RWPE2 (cell line): Measurements from ENCODE around the gene SPCS2.

Experiments
- ATAC-seq: fragments of 200-7000 bp; cut with Tn5 transposase; 3 replicates; pipeline ENCODE4 v1.9.1; 2021; ENCODE audit warnings: low read depth
- DNase-seq: peaks from one replicate; pipeline ENCODE4 v3.0.0-alpha.2; 2020; ENCODE audit warnings: low spot score
- H3K27ac ChIP-seq: fragments of 450-650 bp; 2 replicates; pipeline ENCODE4 v1.5.1; 2017; ENCODE audit warnings: mild to moderate bottlenecking; ENCODE audit not compliant: poor library complexity, severe bottlenecking
- H3K27me3 ChIP-seq: fragments of 250-450 bp; sonication (Bioruptor Pico); 2 replicates; pipeline ENCODE4 v1.5.1; 2021; ENCODE audit warnings: mild to moderate bottlenecking, moderate library complexity; ENCODE audit not compliant: insufficient read depth, poor library complexity, severe bottlenecking
- H3K36me3 ChIP-seq: fragments of 250-450 bp; sonication (Bioruptor Pico); 2 replicates; pipeline ENCODE4 v1.5.1; 2020; ENCODE audit warnings: low read depth, mild to moderate bottlenecking, moderate library complexity
- H3K4me1 ChIP-seq: fragments of 250-450 bp; sonication (Bioruptor Pico); 2 replicates; pipeline ENCODE4 v1.5.1; 2021; ENCODE audit warnings: mild to moderate bottlenecking, moderate library complexity; ENCODE audit not compliant: insufficient read depth, poor library complexity, severe bottlenecking
- H3K4me3 ChIP-seq: fragments of 250-450 bp; sonication (Bioruptor Pico); 2 replicates; pipeline ENCODE4 v1.5.1; 2021; ENCODE audit warnings: mild to moderate bottlenecking, moderate library complexity; ENCODE audit not compliant: severe bottlenecking
- H3K9me3 ChIP-seq: fragments of 250-450 bp; sonication (Bioruptor Pico); 2 replicates; pipeline ENCODE4 v1.5.1; 2021; ENCODE audit warnings: mild to moderate bottlenecking, moderate library complexity; ENCODE audit not compliant: severe bottlenecking
- CTCF ChIP-seq: fragments of 450-650 bp; IDR thresholded peaks from one replicate; pipeline ENCODE4 v1.5.1; 2017; ENCODE audit warnings: mild to moderate bottlenecking, moderate library complexity; ENCODE audit not compliant: poor library complexity, severe bottlenecking

Gene SPCS2

DNA sequence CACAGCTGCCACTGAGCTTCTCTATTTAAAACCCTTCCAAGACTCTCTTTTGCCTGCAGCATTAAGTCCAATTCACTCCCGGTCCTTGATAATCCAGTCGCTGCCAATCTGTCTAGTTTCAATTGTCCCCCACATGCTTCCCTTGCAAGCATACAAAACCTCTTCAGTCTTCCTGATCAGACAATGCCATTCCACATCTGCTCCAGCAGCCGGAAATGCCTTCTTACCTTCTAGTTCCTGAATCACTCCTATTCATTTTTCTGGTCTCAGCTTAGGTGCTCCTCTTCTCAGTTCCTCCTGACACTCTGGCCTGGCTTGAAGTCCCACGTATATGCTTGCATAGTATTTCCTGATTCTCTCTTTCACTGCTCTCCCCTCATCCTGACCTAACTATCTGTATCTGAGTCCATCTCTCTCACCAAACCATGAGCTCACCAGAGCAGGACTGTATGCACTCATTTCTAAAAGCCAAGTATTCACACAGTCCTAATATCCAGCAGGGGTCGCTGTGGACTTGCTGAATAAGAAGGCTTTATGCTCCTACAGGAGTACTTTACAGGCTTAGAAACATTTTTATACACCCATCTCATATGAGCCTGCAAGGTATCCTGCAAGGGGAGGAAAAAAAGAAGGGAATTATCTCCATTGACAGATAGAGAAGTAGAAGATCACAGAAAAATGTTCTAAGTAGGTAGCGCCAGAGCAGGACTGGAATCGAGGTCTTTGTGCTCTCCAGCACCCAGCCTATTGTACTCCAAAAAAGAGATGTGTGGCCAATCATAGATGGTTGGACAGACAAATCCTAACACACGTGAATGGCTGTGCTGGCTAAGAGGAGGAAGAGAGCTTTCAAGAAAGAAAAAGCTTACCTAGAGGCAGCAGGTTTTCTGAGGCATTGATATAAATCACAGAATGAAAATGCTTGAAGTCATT, 19.4 kb upstream of the SPCS2 start:
- Histone ChIP-seq H3K4me3 (no peak overlapping the region), H3K9me3 (no peaks in the 10 kb centered on the region), H3K4me1 (peaks cover 17% of the 10 kb centered on the region), H3K36me3 (peaks cover 43% of the 10 kb centered on the region), H3K27ac (no peak overlapping the region), H3K27me3 (no peaks in the 10 kb centered on the region)
- no peak for DNase-seq
- ATAC-seq, result peak; percentile 81
- peak; percentile 91 for TF ChIP-seq CTCF

DNA sequence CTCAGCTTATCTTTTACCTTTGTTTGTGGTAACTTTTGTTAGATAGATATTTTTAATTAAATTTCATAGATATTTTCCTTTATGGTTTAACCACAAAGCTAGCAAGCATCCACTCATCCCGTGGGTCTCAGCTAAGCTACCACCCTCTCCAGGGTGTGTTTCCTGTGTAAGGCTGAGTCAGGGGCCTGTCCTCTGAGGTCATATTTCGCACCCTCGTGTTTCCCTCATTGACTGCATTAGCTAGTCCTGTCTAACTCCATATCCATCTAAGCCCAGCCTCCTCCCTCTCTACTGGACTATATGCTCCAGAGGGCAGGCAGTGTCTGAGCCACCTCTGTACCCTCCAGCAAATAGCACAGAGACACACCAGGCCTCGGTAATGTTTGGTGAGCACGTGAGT, 16.9 kb upstream of the SPCS2 start:
- Histone ChIP-seq H3K27me3 (no peaks in the 10 kb centered on the region), H3K9me3 (no peaks in the 10 kb centered on the region), H3K4me3 (no peak overlapping the region), H3K36me3 (peaks cover 45% of the 10 kb centered on the region), H3K27ac (peak overlapping the region; percentile 26), H3K4me1 (peaks cover 12% of the 10 kb centered on the region)
- 0 out of 3 replicates have a peak, but pooled peaks have one; percentile 30 for ATAC-seq
- no peak for DNase-seq
- no peak for TF ChIP-seq CTCF

- ATAC-seq, result peak; percentile 87
- TF ChIP-seq CTCF, result no peak
Observed at GRCh38 chr11:74932797-74933196, 16.3 kb upstream of the SPCS2 start.

DNA sequence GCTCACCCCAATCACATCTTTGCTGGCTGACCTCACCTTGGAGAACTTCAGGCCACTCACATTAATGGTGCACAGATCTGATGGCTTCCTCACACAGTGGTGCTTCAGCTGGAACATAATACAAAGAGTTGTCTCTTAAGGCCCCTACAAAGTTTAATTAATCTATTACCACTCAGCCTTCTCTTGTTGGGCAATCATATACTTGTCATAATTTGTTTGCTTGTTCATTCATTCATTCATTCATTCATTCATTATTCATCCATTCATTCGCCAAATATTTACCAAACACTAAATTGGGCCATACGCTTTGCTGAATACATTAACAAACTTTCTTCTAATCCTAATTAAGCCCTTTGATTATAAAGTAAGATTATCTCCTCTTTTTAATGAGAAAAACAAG, 15.3 kb upstream of the SPCS2 start:
- DNase-seq (no peak), ATAC-seq (no peak)
- no peaks in the 10 kb centered on the region for H3K9me3 ChIP-seq
- no peaks in the 10 kb centered on the region for H3K27me3 ChIP-seq
- H3K36me3 ChIP-seq, result peaks cover 34% of the 10 kb centered on the region
- peaks cover 12% of the 10 kb centered on the region for H3K4me1 ChIP-seq
- H3K27ac ChIP-seq, result no peak overlapping the region
- no peak for TF ChIP-seq CTCF
- H3K4me3 ChIP-seq, result no peak overlapping the region

More at GRCh38 chr11:74932797-74933196, 16.3 kb upstream of the SPCS2 start:
- Histone ChIP-seq H3K27ac (peak overlapping the region; percentile 26), H3K4me1 (peaks cover 12% of the 10 kb centered on the region), H3K9me3 (no peaks in the 10 kb centered on the region), H3K4me3 (no peak overlapping the region), H3K27me3 (no peaks in the 10 kb centered on the region), H3K36me3 (peaks cover 43% of the 10 kb centered on the region)
- DNase-seq, result no peak

- H3K36me3 ChIP-seq, result peaks cover 39% of the 10 kb centered on the region
- no peak for ATAC-seq
- no peak overlapping the region for H3K27ac ChIP-seq
Observed at GRCh38 chr11:74935285-74935684, 13.8 kb upstream of the SPCS2 start.

More at GRCh38 chr11:74935285-74935684, 13.8 kb upstream of the SPCS2 start:
- Histone ChIP-seq H3K4me3 (no peak overlapping the region), H3K9me3 (no peaks in the 10 kb centered on the region), H3K4me1 (peaks cover 12% of the 10 kb centered on the region), H3K27me3 (no peaks in the 10 kb centered on the region)
- no peak for TF ChIP-seq CTCF
- DNase-seq, result no peak
